GM06990 (cell line): ENCODE measurements around the gene PLSCR1.

ENCODE experiments used
- DNase-seq: peaks from one replicate; pipeline ENCODE4 v3.0.0-alpha.2; 2011; ENCODE audit not compliant: insufficient read length; ENCODE audit errors: extremely low read depth
- H3K27me3 ChIP-seq: replicated peaks from 2 replicates; pipeline ENCODE4 v1.6.0; 2011; ENCODE audit warnings: low read length; ENCODE audit not compliant: control insufficient read depth, insufficient read depth
- H3K36me3 ChIP-seq: 2 replicates; pipeline ENCODE4 v1.5.1; 2011; ENCODE audit warnings: low read length; ENCODE audit not compliant: control insufficient read depth, insufficient read depth
- H3K4me3 ChIP-seq: replicated peaks from 2 replicates; pipeline ENCODE4 v1.5.1; 2011; ENCODE audit warnings: low read depth, mild to moderate bottlenecking, control low read depth, low read length
- TF ChIP-seq, protein P1 (sequence below): IDR thresholded peaks from 2 replicates; pipeline ENCODE4 v1.5.1; 2011; ENCODE audit warnings: low read length, control low read depth, mild to moderate bottlenecking, inconsistent platforms; ENCODE audit not compliant: insufficient read depth, poor library complexity, severe bottlenecking

PLSCR1 gene

GRCh38 chr3:146521394-146521793 is 23.0 kb downstream of the PLSCR1 start:
- Histone ChIP-seq H3K4me3 (no peak overlapping the region), H3K36me3 (no peaks in the 10 kb centered on the region; the same call in 1 of the 2 replicates), H3K27me3 (no peaks in the 10 kb centered on the region)
- no peak for DNase-seq
- TF ChIP-seq, protein P1, sequence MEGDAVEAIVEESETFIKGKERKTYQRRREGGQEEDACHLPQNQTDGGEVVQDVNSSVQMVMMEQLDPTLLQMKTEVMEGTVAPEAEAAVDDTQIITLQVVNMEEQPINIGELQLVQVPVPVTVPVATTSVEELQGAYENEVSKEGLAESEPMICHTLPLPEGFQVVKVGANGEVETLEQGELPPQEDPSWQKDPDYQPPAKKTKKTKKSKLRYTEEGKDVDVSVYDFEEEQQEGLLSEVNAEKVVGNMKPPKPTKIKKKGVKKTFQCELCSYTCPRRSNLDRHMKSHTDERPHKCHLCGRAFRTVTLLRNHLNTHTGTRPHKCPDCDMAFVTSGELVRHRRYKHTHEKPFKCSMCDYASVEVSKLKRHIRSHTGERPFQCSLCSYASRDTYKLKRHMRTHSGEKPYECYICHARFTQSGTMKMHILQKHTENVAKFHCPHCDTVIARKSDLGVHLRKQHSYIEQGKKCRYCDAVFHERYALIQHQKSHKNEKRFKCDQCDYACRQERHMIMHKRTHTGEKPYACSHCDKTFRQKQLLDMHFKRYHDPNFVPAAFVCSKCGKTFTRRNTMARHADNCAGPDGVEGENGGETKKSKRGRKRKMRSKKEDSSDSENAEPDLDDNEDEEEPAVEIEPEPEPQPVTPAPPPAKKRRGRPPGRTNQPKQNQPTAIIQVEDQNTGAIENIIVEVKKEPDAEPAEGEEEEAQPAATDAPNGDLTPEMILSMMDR = no peak

DNA sequence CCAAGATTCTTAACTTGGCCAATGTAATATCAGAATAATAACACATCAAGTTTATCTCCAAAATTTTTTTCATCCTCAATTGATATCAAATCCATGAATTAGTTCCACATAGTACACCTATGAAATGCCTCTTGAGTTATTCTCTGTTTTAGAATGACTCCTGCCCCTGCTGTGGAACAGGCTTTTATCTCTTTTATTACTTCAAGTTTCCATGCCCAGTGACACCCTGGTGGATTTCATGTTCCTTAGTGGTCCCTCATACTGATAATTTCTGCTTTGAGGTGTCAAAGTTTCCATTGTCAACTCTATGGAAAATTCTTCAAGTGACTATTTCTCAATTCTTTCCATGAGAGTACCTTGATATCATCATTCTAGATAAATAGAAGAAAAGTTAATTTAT is 24.6 kb downstream of the PLSCR1 start:
- Histone ChIP-seq H3K36me3 (no peaks in the 10 kb centered on the region; the same call in 1 of the 2 replicates), H3K27me3 (no peaks in the 10 kb centered on the region), H3K4me3 (no peak overlapping the region)
- TF ChIP-seq, protein P1 = no peak
- DNase-seq = no peak

GRCh38 chr3:146517684-146518435 is 26.5 kb downstream of the PLSCR1 start:
- TF ChIP-seq, protein P1 = no peak
- H3K36me3 ChIP-seq = peaks cover 1% of the 10 kb centered on the region; the same call in 1 of the 2 replicates
- no peak overlapping the region for H3K4me3 ChIP-seq
- no peak for DNase-seq
- no peaks in the 10 kb centered on the region for H3K27me3 ChIP-seq

- Histone ChIP-seq H3K27me3 (no peaks in the 10 kb centered on the region), H3K36me3 (peaks cover 1% of the 10 kb centered on the region; the same call in 1 of the 2 replicates), H3K4me3 (no peak overlapping the region)
- TF ChIP-seq, protein P1 = no peak
- DNase-seq = no peak
Measured at GRCh38 chr3:146513386-146514051, 30.9 kb downstream of the PLSCR1 start.

- TF ChIP-seq, protein P1 = no peak
- no peak overlapping the region for H3K4me3 ChIP-seq
- H3K36me3 ChIP-seq = peaks cover 1% of the 10 kb centered on the region; the same call in 1 of the 2 replicates
- DNase-seq = no peak
- no peaks in the 10 kb centered on the region for H3K27me3 ChIP-seq
Measured at GRCh38 chr3:146511402-146512134, 32.8 kb downstream of the PLSCR1 start.
